Measurements from ENCODE around the gene ZNF502.

- TF ChIP-seq, protein P1, sequence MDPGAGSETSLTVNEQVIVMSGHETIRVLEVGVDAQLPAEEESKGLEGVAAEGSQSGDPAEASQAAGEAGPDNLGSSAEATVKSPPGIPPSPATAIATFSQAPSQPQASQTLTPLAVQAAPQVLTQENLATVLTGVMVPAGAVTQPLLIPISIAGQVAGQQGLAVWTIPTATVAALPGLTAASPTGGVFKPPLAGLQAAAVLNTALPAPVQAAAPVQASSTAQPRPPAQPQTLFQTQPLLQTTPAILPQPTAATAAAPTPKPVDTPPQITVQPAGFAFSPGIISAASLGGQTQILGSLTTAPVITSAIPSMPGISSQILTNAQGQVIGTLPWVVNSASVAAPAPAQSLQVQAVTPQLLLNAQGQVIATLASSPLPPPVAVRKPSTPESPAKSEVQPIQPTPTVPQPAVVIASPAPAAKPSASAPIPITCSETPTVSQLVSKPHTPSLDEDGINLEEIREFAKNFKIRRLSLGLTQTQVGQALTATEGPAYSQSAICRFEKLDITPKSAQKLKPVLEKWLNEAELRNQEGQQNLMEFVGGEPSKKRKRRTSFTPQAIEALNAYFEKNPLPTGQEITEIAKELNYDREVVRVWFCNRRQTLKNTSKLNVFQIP (CRISPR knock-in tag; IDR thresholded peaks at IDR 0.05; ENCODE audit: borderline replicate concordance, low read depth), result no peak
- TF ChIP-seq PPARA (CRISPR knock-in tag; IDR thresholded peaks at IDR 0.05; ENCODE audit: borderline replicate concordance) (no peak), ZFP30 (CRISPR knock-in tag; IDR thresholded peaks at IDR 0.05) (no peak), ESRRG (CRISPR knock-in tag; IDR thresholded peaks at IDR 0.05) (no peak), TOX (CRISPR knock-in tag; IDR thresholded peaks at IDR 0.05; ENCODE audit: borderline replicate concordance) (no peak), PATZ1 (CRISPR knock-in tag; IDR thresholded peaks at IDR 0.05; ENCODE audit: borderline replicate concordance) (no peak), ZNF8 (CRISPR knock-in tag; IDR thresholded peaks at IDR 0.05) (no peak), ARNTL (CRISPR knock-in tag; IDR thresholded peaks at IDR 0.05; ENCODE audit: borderline replicate concordance, low read depth) (no peak), TCF4 (CRISPR knock-in tag; IDR thresholded peaks at IDR 0.05; ENCODE audit: borderline replicate concordance) (no peak), ISL1 (CRISPR knock-in tag; IDR thresholded peaks at IDR 0.05) (no peak)
- TF ChIP-seq, protein P2, sequence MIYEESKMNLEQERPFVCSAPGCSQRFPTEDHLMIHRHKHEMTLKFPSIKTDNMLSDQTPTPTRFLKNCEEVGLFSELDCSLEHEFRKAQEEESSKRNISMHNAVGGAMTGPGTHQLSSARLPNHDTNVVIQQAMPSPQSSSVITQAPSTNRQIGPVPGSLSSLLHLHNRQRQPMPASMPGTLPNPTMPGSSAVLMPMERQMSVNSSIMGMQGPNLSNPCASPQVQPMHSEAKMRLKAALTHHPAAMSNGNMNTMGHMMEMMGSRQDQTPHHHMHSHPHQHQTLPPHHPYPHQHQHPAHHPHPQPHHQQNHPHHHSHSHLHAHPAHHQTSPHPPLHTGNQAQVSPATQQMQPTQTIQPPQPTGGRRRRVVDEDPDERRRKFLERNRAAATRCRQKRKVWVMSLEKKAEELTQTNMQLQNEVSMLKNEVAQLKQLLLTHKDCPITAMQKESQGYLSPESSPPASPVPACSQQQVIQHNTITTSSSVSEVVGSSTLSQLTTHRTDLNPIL (CRISPR knock-in tag; IDR thresholded peaks at IDR 0.05; ENCODE audit: low read depth), result no peak
- TF ChIP-seq, protein P3, sequence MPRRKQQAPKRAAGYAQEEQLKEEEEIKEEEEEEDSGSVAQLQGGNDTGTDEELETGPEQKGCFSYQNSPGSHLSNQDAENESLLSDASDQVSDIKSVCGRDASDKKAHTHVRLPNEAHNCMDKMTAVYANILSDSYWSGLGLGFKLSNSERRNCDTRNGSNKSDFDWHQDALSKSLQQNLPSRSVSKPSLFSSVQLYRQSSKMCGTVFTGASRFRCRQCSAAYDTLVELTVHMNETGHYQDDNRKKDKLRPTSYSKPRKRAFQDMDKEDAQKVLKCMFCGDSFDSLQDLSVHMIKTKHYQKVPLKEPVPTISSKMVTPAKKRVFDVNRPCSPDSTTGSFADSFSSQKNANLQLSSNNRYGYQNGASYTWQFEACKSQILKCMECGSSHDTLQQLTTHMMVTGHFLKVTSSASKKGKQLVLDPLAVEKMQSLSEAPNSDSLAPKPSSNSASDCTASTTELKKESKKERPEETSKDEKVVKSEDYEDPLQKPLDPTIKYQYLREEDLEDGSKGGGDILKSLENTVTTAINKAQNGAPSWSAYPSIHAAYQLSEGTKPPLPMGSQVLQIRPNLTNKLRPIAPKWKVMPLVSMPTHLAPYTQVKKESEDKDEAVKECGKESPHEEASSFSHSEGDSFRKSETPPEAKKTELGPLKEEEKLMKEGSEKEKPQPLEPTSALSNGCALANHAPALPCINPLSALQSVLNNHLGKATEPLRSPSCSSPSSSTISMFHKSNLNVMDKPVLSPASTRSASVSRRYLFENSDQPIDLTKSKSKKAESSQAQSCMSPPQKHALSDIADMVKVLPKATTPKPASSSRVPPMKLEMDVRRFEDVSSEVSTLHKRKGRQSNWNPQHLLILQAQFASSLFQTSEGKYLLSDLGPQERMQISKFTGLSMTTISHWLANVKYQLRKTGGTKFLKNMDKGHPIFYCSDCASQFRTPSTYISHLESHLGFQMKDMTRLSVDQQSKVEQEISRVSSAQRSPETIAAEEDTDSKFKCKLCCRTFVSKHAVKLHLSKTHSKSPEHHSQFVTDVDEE (CRISPR knock-in tag; IDR thresholded peaks at IDR 0.05), result no peak
Measured at GRCh38 chr3:44678480-44679116, 33.9 kb upstream of the ZNF502 start.

Data from SK-N-SH treated with all-trans-retinoic acid at 6 μM for 48 hours (cell line).